WTC11 (cell line): ENCODE results near the gene RPL11. TPM values are rescaled to one million over a fixed set of nuclear protein-coding genes. Genes with fewer than 3 reads are reported as not detected.

Source experiments
- ATAC-seq: fragments of 200-7000 bp; cut with Tn5 transposase; 2 replicates; pipeline ENCODE4 v1.10.0; 2021; ENCODE audit warnings: mild to moderate bottlenecking, moderate library complexity
- CTCF ChIA-PET: fragments of 300-600 bp; sonication (Branson Sonifier 250); formaldehyde crosslinking; loops from one replicate; lab custom pipeline; 2021; ENCODE audit warnings: antibody characterized with exemption; lab: Charles Lee
- POLR2A ChIA-PET: fragments of 350-600 bp; sonication (Branson Sonifier 250); formaldehyde crosslinking; loops from one replicate; lab custom pipeline; 2021; ENCODE audit warnings: antibody characterized with exemption; lab: Charles Lee
- DNase-seq: peaks from one replicate; pipeline ENCODE4 v3.0.0; 2021; ENCODE audit warnings: low spot score
- H3K27ac Mint-ChIP-seq: 2 replicates; pipeline ENCODE4 v1.8.0; 2021; ENCODE audit warnings: mixed read lengths
- H3K27me3 Mint-ChIP-seq: 2 replicates; pipeline ENCODE4 v1.8.0; 2021; ENCODE audit warnings: low read depth, mild to moderate bottlenecking, moderate library complexity, mixed read lengths
- H3K36me3 Mint-ChIP-seq: 2 replicates; pipeline ENCODE4 v1.8.0; 2021; ENCODE audit warnings: mixed read lengths
- H3K4me1 Mint-ChIP-seq: 2 replicates; pipeline ENCODE4 v1.8.0; 2022; ENCODE audit warnings: mixed read lengths
- H3K4me3 Mint-ChIP-seq: 2 replicates; pipeline ENCODE4 v1.8.0; 2021; ENCODE audit warnings: mild to moderate bottlenecking, moderate library complexity, mixed read lengths
- H3K9me3 Mint-ChIP-seq: 2 replicates; pipeline ENCODE4 v1.8.0; 2021; ENCODE audit warnings: mixed read lengths
- ATF1 ChIP-seq: sonication (generic); formaldehyde crosslinking; IDR thresholded peaks from 2 replicates; pipeline ENCODE4 v1.8.1; 2023; ENCODE audit warnings: mild to moderate bottlenecking, moderate library complexity, missing genetic modification reagents
- ATF3 ChIP-seq: sonication (generic); formaldehyde crosslinking; conservative IDR thresholded peaks from 2 replicates; pipeline ENCODE4 v1.8.1; 2022; ENCODE audit warnings: mild to moderate bottlenecking, missing genetic modification reagents
- CBFB ChIP-seq: sonication (generic); formaldehyde crosslinking; IDR thresholded peaks from 2 replicates; pipeline ENCODE4 v1.8.1; 2022; ENCODE audit warnings: mild to moderate bottlenecking, low read depth, missing genetic modification reagents
- CREB1 ChIP-seq: sonication (generic); formaldehyde crosslinking; IDR thresholded peaks from 2 replicates; pipeline ENCODE4 v1.8.0; 2023; ENCODE audit warnings: mild to moderate bottlenecking, missing genetic modification reagents
- CREM ChIP-seq: sonication (generic); formaldehyde crosslinking; IDR thresholded peaks from 2 replicates; pipeline ENCODE4 v1.8.1; 2022; ENCODE audit warnings: mild to moderate bottlenecking, missing genetic modification reagents, moderate library complexity
- ETV6 ChIP-seq: sonication (generic); formaldehyde crosslinking; IDR thresholded peaks from 2 replicates; pipeline ENCODE4 v1.8.1; 2022; ENCODE audit warnings: mild to moderate bottlenecking, missing genetic modification reagents
- FOXP1 ChIP-seq: sonication (generic); formaldehyde crosslinking; IDR thresholded peaks from 2 replicates; pipeline ENCODE4 v1.8.0; 2022; ENCODE audit warnings: missing genetic modification reagents, mild to moderate bottlenecking, moderate library complexity, borderline replicate concordance
- JAZF1 ChIP-seq: fragments of 250-450 bp; sonication (Bioruptor Pico); IDR thresholded peaks from 2 replicates; pipeline ENCODE4 v1.9.0; 2021; ENCODE audit warnings: moderate library complexity, mild to moderate bottlenecking, inconsistent platforms
- MXD4 ChIP-seq: fragments of 250-450 bp; sonication (Bioruptor Pico); IDR thresholded peaks from 2 replicates; pipeline ENCODE4 v1.8.0; 2021; ENCODE audit warnings: mild to moderate bottlenecking, moderate library complexity, borderline replicate concordance
- MYBL2 ChIP-seq: sonication (generic); formaldehyde crosslinking; IDR thresholded peaks from 2 replicates; pipeline ENCODE4 v1.8.1; 2023; ENCODE audit warnings: mild to moderate bottlenecking, moderate library complexity, missing genetic modification reagents
- NFYB ChIP-seq: sonication (generic); formaldehyde crosslinking; conservative IDR thresholded peaks from 2 replicates; pipeline ENCODE4 v1.8.0; 2022; ENCODE audit warnings: low read depth, missing genetic modification reagents
- NR1H2 ChIP-seq: sonication (generic); formaldehyde crosslinking; IDR thresholded peaks from 2 replicates; pipeline ENCODE4 v1.9.0; 2021; ENCODE audit warnings: mild to moderate bottlenecking, moderate library complexity, missing genetic modification reagents
- NR3C1 ChIP-seq: sonication (generic); formaldehyde crosslinking; conservative IDR thresholded peaks from 2 replicates; pipeline ENCODE4 v1.8.1; 2023; ENCODE audit warnings: low read depth, mild to moderate bottlenecking, missing genetic modification reagents
- PRDM15 ChIP-seq: sonication (generic); formaldehyde crosslinking; IDR thresholded peaks from 2 replicates; pipeline ENCODE4 v1.8.0; 2022; ENCODE audit warnings: missing genetic modification reagents
- RORB ChIP-seq: fragments of 250-450 bp; sonication (Bioruptor Pico); IDR thresholded peaks from 2 replicates; pipeline ENCODE4 v1.9.0; 2021; ENCODE audit warnings: mild to moderate bottlenecking
- SOX15 ChIP-seq: fragments of 250-450 bp; sonication (Bioruptor Pico); IDR thresholded peaks from 2 replicates; pipeline ENCODE4 v1.9.0; 2021; ENCODE audit warnings: mild to moderate bottlenecking
- SP1 ChIP-seq: sonication (generic); formaldehyde crosslinking; conservative IDR thresholded peaks from 2 replicates; pipeline ENCODE4 v1.8.1; 2022; ENCODE audit warnings: missing genetic modification reagents
- TP53 ChIP-seq: sonication (generic); formaldehyde crosslinking; IDR thresholded peaks from 2 replicates; pipeline ENCODE4 v1.8.1; 2023; ENCODE audit warnings: mild to moderate bottlenecking, missing genetic modification reagents
- ZNF219 ChIP-seq: sonication (generic); formaldehyde crosslinking; IDR thresholded peaks from 2 replicates; pipeline ENCODE4 v1.8.0; 2023; ENCODE audit warnings: missing genetic modification reagents, mild to moderate bottlenecking, borderline replicate concordance
- ZNF263 ChIP-seq: sonication (generic); formaldehyde crosslinking; IDR thresholded peaks from 2 replicates; pipeline ENCODE4 v1.8.1; 2022; ENCODE audit warnings: low read depth, mild to moderate bottlenecking, moderate library complexity, missing genetic modification reagents
- ZNF317 ChIP-seq: sonication (generic); formaldehyde crosslinking; IDR thresholded peaks from 2 replicates; pipeline ENCODE4 v1.8.1; 2023; ENCODE audit warnings: low read depth, mild to moderate bottlenecking, moderate library complexity, missing genetic modification reagents, borderline replicate concordance
- ZNF416 ChIP-seq: fragments of 250-450 bp; sonication (Bioruptor Pico); IDR thresholded peaks from 2 replicates; pipeline ENCODE4 v1.9.0; 2021; ENCODE audit warnings: mild to moderate bottlenecking, inconsistent platforms
- ZNF512 ChIP-seq: sonication (generic); formaldehyde crosslinking; IDR thresholded peaks from 2 replicates; pipeline ENCODE4 v1.8.1; 2022; ENCODE audit warnings: missing genetic modification reagents, borderline replicate concordance
- ZNF671 ChIP-seq: fragments of 250-450 bp; sonication (Bioruptor Pico); IDR thresholded peaks from 2 replicates; pipeline ENCODE4 v1.8.0; 2021; ENCODE audit warnings: mild to moderate bottlenecking
- total RNA-seq: library from RNA; stranded (reverse); gene quantifications from 3 replicates; pipeline ENCODE4 v1.2.3, GENCODE V29; 2021
- TF ChIP-seq, protein P1 (sequence below): sonication (generic); formaldehyde crosslinking; IDR thresholded peaks from 2 replicates; pipeline ENCODE4 v1.8.1; 2022; ENCODE audit warnings: low read depth, mild to moderate bottlenecking, moderate library complexity, missing genetic modification reagents, borderline replicate concordance
- TF ChIP-seq, protein P2 (sequence below): sonication (generic); formaldehyde crosslinking; IDR thresholded peaks from 2 replicates; pipeline ENCODE4 v1.8.0; 2022; ENCODE audit warnings: mild to moderate bottlenecking, missing genetic modification reagents
- TF ChIP-seq, protein P3 (sequence below): fragments of 250-450 bp; sonication (Bioruptor Pico); IDR thresholded peaks from 2 replicates; pipeline ENCODE4 v1.9.0; 2021; ENCODE audit warnings: moderate library complexity, mild to moderate bottlenecking, inconsistent platforms, borderline replicate concordance
- TF ChIP-seq, protein P4 (sequence below): sonication (generic); formaldehyde crosslinking; IDR thresholded peaks from 2 replicates; pipeline ENCODE4 v1.8.1; 2022; ENCODE audit warnings: low read depth, missing genetic modification reagents, borderline replicate concordance

Gene RPL11
- total RNA-seq, 1 experiment from 2014 or later = 1,406 TPM

- CTCF ChIA-PET = no interaction called here
- H3K9me3 Mint-ChIP-seq = no peaks in the 10 kb centered on the region
- TF ChIP-seq CBFB (no peak), ZNF416 (no peak), MYBL2 (CRISPR knock-in tag) (no peak), FOXP1 (no peak), ATF3 (CRISPR knock-in tag) (no peak), RORB (no peak), ZNF512 (no peak), ATF1 (CRISPR knock-in tag) (no peak), ZNF317 (CRISPR knock-in tag) (no peak), ZNF671 (CRISPR knock-in tag) (no peak), SOX15 (no peak), NR1H2 (no peak), ETV6 (CRISPR knock-in tag) (no peak), SP1 (CRISPR knock-in tag) (no peak), PRDM15 (no peak), NR3C1 (CRISPR knock-in tag) (no peak)
- TF ChIP-seq, protein P1, sequence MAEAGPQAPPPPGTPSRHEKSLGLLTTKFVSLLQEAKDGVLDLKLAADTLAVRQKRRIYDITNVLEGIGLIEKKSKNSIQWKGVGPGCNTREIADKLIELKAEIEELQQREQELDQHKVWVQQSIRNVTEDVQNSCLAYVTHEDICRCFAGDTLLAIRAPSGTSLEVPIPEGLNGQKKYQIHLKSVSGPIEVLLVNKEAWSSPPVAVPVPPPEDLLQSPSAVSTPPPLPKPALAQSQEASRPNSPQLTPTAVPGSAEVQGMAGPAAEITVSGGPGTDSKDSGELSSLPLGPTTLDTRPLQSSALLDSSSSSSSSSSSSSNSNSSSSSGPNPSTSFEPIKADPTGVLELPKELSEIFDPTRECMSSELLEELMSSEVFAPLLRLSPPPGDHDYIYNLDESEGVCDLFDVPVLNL (CRISPR knock-in tag) = no peak
- no peak for ATAC-seq
- peak overlapping the region; percentile 76 for H3K4me3 Mint-ChIP-seq
- peaks cover 29% of the 10 kb centered on the region for H3K4me1 Mint-ChIP-seq
- DNase-seq = no peak
- H3K27me3 Mint-ChIP-seq = no peaks in the 10 kb centered on the region; the same call in 1 of the 2 replicates
- peaks cover 2% of the 10 kb centered on the region for H3K36me3 Mint-ChIP-seq
- peak overlapping the region; percentile 34; the same call in 1 of the 2 replicates for H3K27ac Mint-ChIP-seq
- POLR2A ChIA-PET = no interaction called here
These were observed 50.0 kb downstream of the RPL11 start for GRCh38 chr1:23741609-23742008.

- ATAC-seq = peak; percentile 76
- Mint-ChIP-seq H3K9me3 (no peaks in the 10 kb centered on the region), H3K4me1 (peaks cover 29% of the 10 kb centered on the region), H3K27me3 (no peaks in the 10 kb centered on the region; the same call in 1 of the 2 replicates), H3K4me3 (peak overlapping the region; percentile 76), H3K27ac (peak overlapping the region; percentile 81), H3K36me3 (peaks cover 6% of the 10 kb centered on the region)
- CTCF ChIA-PET = interaction anchor here (0.9 to 1.7 kb wide), 3 partner anchors 24 to 68 kb away, joined by 4 to 7 read pairs (median 4); partner anchors contain the start of gene RPL11
- no peak for DNase-seq
- POLR2A ChIA-PET = interaction anchor here (1.0 to 1.8 kb wide), 2 partner anchors 35 to 51 kb away, joined by 6 to 8 read pairs; partner anchors contain the start of genes PITHD1 and RPL11
- TF ChIP-seq JAZF1 (no peak), NFYB (CRISPR knock-in tag) (no peak), ZNF219 (CRISPR knock-in tag) (no peak), CREB1 (CRISPR knock-in tag) (no peak), CREM (no peak), ZNF416 (0 out of 2 replicates have a peak, but pooled peaks have one; percentile 46), SOX15 (no peak), MXD4 (CRISPR knock-in tag) (no peak), ZNF263 (CRISPR knock-in tag) (no peak), TP53 (CRISPR knock-in tag) (no peak)
- TF ChIP-seq, protein P2, sequence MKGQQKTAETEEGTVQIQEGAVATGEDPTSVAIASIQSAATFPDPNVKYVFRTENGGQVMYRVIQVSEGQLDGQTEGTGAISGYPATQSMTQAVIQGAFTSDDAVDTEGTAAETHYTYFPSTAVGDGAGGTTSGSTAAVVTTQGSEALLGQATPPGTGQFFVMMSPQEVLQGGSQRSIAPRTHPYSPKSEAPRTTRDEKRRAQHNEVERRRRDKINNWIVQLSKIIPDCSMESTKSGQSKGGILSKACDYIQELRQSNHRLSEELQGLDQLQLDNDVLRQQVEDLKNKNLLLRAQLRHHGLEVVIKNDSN (CRISPR knock-in tag) = no peak
- TF ChIP-seq, protein P3, sequence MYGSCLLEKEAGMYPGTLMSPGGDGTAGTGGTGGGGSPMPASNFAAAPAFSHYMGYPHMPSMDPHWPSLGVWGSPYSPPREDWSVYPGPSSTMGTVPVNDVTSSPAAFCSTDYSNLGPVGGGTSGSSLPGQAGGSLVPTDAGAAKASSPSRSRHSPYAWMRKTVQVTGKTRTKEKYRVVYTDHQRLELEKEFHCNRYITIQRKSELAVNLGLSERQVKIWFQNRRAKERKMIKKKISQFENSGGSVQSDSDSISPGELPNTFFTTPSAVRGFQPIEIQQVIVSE (CRISPR knock-in tag) = no peak
- TF ChIP-seq, protein P4, sequence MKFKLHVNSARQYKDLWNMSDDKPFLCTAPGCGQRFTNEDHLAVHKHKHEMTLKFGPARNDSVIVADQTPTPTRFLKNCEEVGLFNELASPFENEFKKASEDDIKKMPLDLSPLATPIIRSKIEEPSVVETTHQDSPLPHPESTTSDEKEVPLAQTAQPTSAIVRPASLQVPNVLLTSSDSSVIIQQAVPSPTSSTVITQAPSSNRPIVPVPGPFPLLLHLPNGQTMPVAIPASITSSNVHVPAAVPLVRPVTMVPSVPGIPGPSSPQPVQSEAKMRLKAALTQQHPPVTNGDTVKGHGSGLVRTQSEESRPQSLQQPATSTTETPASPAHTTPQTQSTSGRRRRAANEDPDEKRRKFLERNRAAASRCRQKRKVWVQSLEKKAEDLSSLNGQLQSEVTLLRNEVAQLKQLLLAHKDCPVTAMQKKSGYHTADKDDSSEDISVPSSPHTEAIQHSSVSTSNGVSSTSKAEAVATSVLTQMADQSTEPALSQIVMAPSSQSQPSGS (CRISPR knock-in tag) = no peak
These were observed 51.2 kb downstream of the RPL11 start for GRCh38 chr1:23742670-23743286.
